SK-N-SH (cell line): ENCODE results near the gene CHMP6. TPM values are rescaled to one million over a fixed set of nuclear protein-coding genes. Genes with fewer than 3 reads are reported as not detected.

Experiments used
- CTCF ChIA-PET: fragments of 300-600, 350-600 bp; formaldehyde crosslinking; extraction: SDS; loops from one replicate; lab custom pipeline; 2021; lab: Yijun Ruan, JAX
- POLR2A ChIA-PET: fragments of 350-600 bp; sonication (Branson Sonifier 250); formaldehyde crosslinking; extraction: SDS; loops from one replicate; lab custom pipeline; 2020; ENCODE audit warnings: antibody characterized with exemption, inconsistent platforms; lab: Yijun Ruan, JAX
- DNase-seq: peaks from one replicate; pipeline ENCODE4 v3.0.0; 2012
- H2AFZ ChIP-seq: fragments of 200-600 bp; sonication (generic); 2 replicates; pipeline ENCODE4 v1.8.1; 2016; ENCODE audit warnings: antibody characterized with exemption, mild to moderate bottlenecking, low read depth
- H3F3A ChIP-seq: fragments of 200-600 bp; sonication (generic); replicated peaks from 2 replicates; pipeline ENCODE3; 2016; ENCODE audit warnings: antibody characterized with exemption, mild to moderate bottlenecking; ENCODE audit not compliant: insufficient read depth
- H3K27ac ChIP-seq, 2 experiments: fragments of 200-500 bp in 1 of 2; fragments of 200-600 bp in 1 of 2; sonication (Bioruptor generic) in 1 of 2; sonication (generic), shearing (Covaris generic) in 1 of 2; 2 replicates each; pipeline versions ENCODE4 v1.5.1 to v1.6.1; 2014 to 2016; ENCODE audit warnings: low read depth in 2 of 2, inconsistent platforms in 1 of 2, low read length in 1 of 2, mild to moderate bottlenecking in 1 of 2, mixed read lengths in 1 of 2
- H3K27me3 ChIP-seq: fragments of 200-600 bp; sonication (generic), shearing (Covaris generic); 2 replicates; pipeline ENCODE4 v1.6.1; 2016; ENCODE audit warnings: mixed run types; ENCODE audit not compliant: insufficient read depth
- H3K36me3 ChIP-seq, 2 experiments: fragments of 200-500 bp in 1 of 2; fragments of 200-600 bp in 1 of 2; sonication (Bioruptor generic) in 1 of 2; sonication (generic) in 1 of 2; replicated peaks in 1 of 2; 2 replicates each; pipeline versions ENCODE3 to v1.5.1; 2014 to 2016; ENCODE audit warnings: low read length in 1 of 2, mild to moderate bottlenecking in 1 of 2; ENCODE audit not compliant: insufficient read depth in 2 of 2, control insufficient read depth in 1 of 2
- H3K4me1 ChIP-seq, 2 experiments: fragments of 200-500 bp in 1 of 2; fragments of 200-600 bp in 1 of 2; sonication (Bioruptor generic) in 1 of 2; sonication (generic), shearing (Covaris generic) in 1 of 2; 2 replicates each; pipeline versions ENCODE4 v1.5.1 to v1.6.1; 2014 to 2016; ENCODE audit warnings: low read depth in 1 of 2, low read length in 1 of 2, mixed run types in 1 of 2; ENCODE audit not compliant: insufficient read depth in 2 of 2, control insufficient read depth in 1 of 2
- H3K4me2 ChIP-seq: fragments of 200-600 bp; sonication (generic), shearing (Covaris generic); 2 replicates; pipeline ENCODE4 v1.6.1; 2017; ENCODE audit warnings: mixed run types
- H3K4me3 ChIP-seq, 2 experiments: fragments of 200-500 bp in 1 of 2; fragments of 200-600 bp in 1 of 2; sonication (Bioruptor generic) in 1 of 2; sonication (generic), shearing (Covaris generic) in 1 of 2; 2 replicates each; pipeline versions ENCODE4 v1.5.1 to v1.8.1; 2014 to 2016; ENCODE audit warnings: low read depth in 2 of 2, inconsistent platforms in 1 of 2, low read length in 1 of 2, mild to moderate bottlenecking in 1 of 2, mixed read lengths in 1 of 2, moderate library complexity in 1 of 2
- H3K79me2 ChIP-seq: fragments of 200-600 bp; sonication (generic); 2 replicates; pipeline ENCODE4 v1.8.1; 2017; ENCODE audit warnings: mild to moderate bottlenecking; ENCODE audit not compliant: insufficient read depth
- H3K9ac ChIP-seq: fragments of 200-600 bp; sonication (generic); 2 replicates; pipeline ENCODE4 v1.6.1; 2017; ENCODE audit warnings: mixed run types
- H3K9me2 ChIP-seq: fragments of 200-600 bp; sonication (generic); 2 replicates; pipeline ENCODE4 v1.6.1; 2017; ENCODE audit warnings: mixed run types
- H3K9me3 ChIP-seq: fragments of 200-600 bp; sonication (generic); 2 replicates; pipeline ENCODE4 v1.6.1; 2017; ENCODE audit warnings: mixed run types, mild to moderate bottlenecking, moderate library complexity
- H4K20me1 ChIP-seq: fragments of 200-600 bp; sonication (generic); 2 replicates; pipeline ENCODE4 v1.6.1; 2017; ENCODE audit warnings: mild to moderate bottlenecking, mixed run types; ENCODE audit not compliant: insufficient read depth
- CTCF ChIP-seq: fragments of 200-600 bp; sonication (generic); IDR thresholded peaks from 2 replicates; pipeline ENCODE4 v1.6.1; 2017; ENCODE audit warnings: antibody characterized with exemption, mild to moderate bottlenecking, moderate library complexity
- EP300 ChIP-seq, 2 experiments: IDR thresholded peaks; 2 replicates each; pipeline versions ENCODE4 v1.4.0 to v1.6.1; 2012; ENCODE audit warnings: borderline replicate concordance in 1 of 2, low read depth in 1 of 2, low read length in 1 of 2
- FOSL2 ChIP-seq: IDR thresholded peaks from 2 replicates; pipeline ENCODE4 v1.4.0; 2012; ENCODE audit warnings: low read depth, mild to moderate bottlenecking, moderate library complexity, borderline replicate concordance
- FOXJ3 ChIP-seq: sonication (generic); formaldehyde crosslinking; IDR thresholded peaks from 2 replicates; pipeline ENCODE4 v1.5.1; 2020; ENCODE audit warnings: mild to moderate bottlenecking, missing genetic modification reagents
- FOXM1 ChIP-seq: IDR thresholded peaks from 2 replicates; pipeline ENCODE4 v1.4.0; 2012; ENCODE audit warnings: low read depth, mild to moderate bottlenecking
- GABPA ChIP-seq: IDR thresholded peaks from 2 replicates; pipeline ENCODE4 v1.4.0; 2012; ENCODE audit warnings: low read depth, mild to moderate bottlenecking
- GATA2 ChIP-seq: sonication (generic); formaldehyde crosslinking; IDR thresholded peaks from 2 replicates; pipeline ENCODE4 v1.5.0; 2020; ENCODE audit warnings: mild to moderate bottlenecking, missing genetic modification reagents
- MEF2A ChIP-seq: IDR thresholded peaks from 2 replicates; pipeline ENCODE4 v1.4.0; 2012; ENCODE audit warnings: low read depth, borderline replicate concordance
- NFIC ChIP-seq: IDR thresholded peaks from 2 replicates; pipeline ENCODE4 v1.4.0; 2012; ENCODE audit warnings: borderline replicate concordance
- RCOR1 ChIP-seq: fragments of 150-350 bp; IDR thresholded peaks from 2 replicates; pipeline ENCODE4 v1.6.1; 2017; ENCODE audit warnings: antibody characterized with exemption, low read length
- SMC3 ChIP-seq: IDR thresholded peaks from 2 replicates; pipeline ENCODE4 v1.6.1; 2012; ENCODE audit warnings: low read depth, low read length, improper control_type of control experiment
- TEAD4 ChIP-seq: IDR thresholded peaks from 2 replicates; pipeline ENCODE4 v1.4.0; 2012; ENCODE audit warnings: mild to moderate bottlenecking, borderline replicate concordance; ENCODE audit not compliant: insufficient read depth
- USF1 ChIP-seq: IDR thresholded peaks from 2 replicates; pipeline ENCODE4 v1.4.0; 2012; ENCODE audit warnings: low read depth, borderline replicate concordance
- YY1 ChIP-seq: IDR thresholded peaks from 2 replicates; pipeline ENCODE4 v1.4.0; 2012; ENCODE audit warnings: low read depth, mild to moderate bottlenecking
- WGBS: methylation state at CpG from one replicate; pipeline ENCODE4 v1.1.6; 2017; ENCODE audit warnings: low lambda C conversion rate; 5-methylcytosine and 5-hydroxymethylcytosine counted together
- polyA plus RNA-seq, 3 experiments: library from polyadenylated mRNA; depleted of rRNA; stranded (reverse); fragments of >200 nt; gene quantifications; 2 replicates each; pipeline ENCODE4 v1.2.3, GENCODE V29; 2012
- TF ChIP-seq, protein P1 (sequence below): IDR thresholded peaks from 2 replicates; pipeline ENCODE4 v1.6.1; 2012; ENCODE audit warnings: mild to moderate bottlenecking, low read depth, low read length, moderate library complexity
- TF ChIP-seq, protein P2 (sequence below): fragments of 150-350 bp; IDR thresholded peaks from 2 replicates; pipeline ENCODE4 v1.6.1; 2017; ENCODE audit warnings: antibody characterized with exemption, low read length, low read depth, borderline replicate concordance

Gene CHMP6
- polyA plus RNA-seq, 1 of the 3 experiments (the other 2 are of a cell fraction), result 44.1 TPM

DNA sequence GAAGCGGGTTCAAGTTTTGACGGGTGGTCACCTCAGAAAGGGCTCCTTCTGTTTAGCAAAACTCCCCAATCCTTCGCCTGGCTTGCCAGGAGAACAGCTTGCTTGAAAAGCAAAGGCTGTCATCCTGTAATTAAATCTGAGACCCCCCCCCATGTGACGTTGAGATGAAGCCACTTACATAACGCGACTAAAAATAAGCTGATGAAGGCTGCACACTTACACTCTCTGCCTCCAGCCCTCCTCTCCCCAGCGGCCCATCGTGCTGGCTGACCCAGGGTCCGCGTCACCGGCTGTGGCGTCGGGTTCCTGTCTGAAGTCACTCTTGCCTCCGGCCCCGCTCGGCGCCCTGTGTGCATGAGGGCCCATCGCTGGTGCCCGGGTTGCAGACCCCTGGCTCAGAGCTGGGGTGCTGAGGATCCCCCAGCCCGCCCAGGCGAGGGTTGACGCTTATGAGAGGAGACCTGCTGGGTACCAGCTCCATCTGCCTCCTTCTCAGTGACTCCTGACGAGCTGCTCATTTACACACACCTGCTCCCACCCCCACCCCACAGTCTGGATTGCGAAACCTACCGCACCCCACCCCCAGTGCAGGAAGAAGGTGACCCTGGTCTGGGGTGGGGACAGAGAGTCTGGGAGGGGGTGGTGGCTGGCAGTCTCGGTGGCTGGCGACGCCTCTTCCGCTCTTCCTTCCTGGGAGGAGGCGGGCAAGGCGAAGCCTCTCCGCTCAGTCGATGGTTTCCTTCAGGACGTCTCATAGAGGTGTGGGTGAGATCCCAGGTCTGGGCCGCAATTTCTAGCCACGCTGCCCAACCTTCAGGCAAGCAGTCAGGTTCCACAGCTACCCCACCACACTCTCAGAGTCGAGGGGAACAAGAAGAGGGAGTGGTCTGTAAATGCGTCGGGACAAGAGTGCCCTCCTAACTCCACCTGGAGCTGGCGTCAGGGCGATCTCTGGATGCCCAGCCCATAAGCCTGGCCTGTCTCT is 40.2 kb downstream of the CHMP6 start:
- TF ChIP-seq USF1 (no peak), RCOR1 (no peak), SMC3 (no peak)
- TF ChIP-seq, all 33 proteins: peak for 0
- ChIA-PET CTCF (interaction anchor here (1.2 to 19.0 kb wide), 5 partner anchors 8 to 68 kb away, joined by 3 to 668 read pairs (median 4); no protein-coding TSS in a partner anchor), POLR2A (no interaction called here)
- H3K79me2 ChIP-seq, result peaks cover 8% of the 10 kb centered on the region
- peaks cover 9% of the 10 kb centered on the region for H4K20me1 ChIP-seq
- H3K27ac ChIP-seq, result no peak overlapping the region
- H3K4me1 ChIP-seq, result peaks cover 0 to 37% of the 10 kb centered on the region in 2 experiments; a peak in 1 of 4 replicates
- H3K27me3 ChIP-seq, result peaks cover under 1% of the 10 kb centered on the region
- H2AFZ ChIP-seq, result no peak overlapping the region
- no peak overlapping the region for H3K4me2 ChIP-seq
- H3F3A ChIP-seq, result peaks cover 9% of the 10 kb centered on the region
- H3K36me3 ChIP-seq, result peaks cover 0 to 10% of the 10 kb centered on the region in 2 experiments
- WGBS, result 92% methylated on average over 39 of the region's 41 CpGs
- H3K9me2 ChIP-seq, result no peaks in the 10 kb centered on the region
- no peak overlapping the region for H3K4me3 ChIP-seq
- DNase-seq, result no peak
- no peaks in the 10 kb centered on the region for H3K9me3 ChIP-seq
- H3K9ac ChIP-seq, result no peak overlapping the region

- no peak overlapping the region for H3K9ac ChIP-seq
- H3K9me2 ChIP-seq, result no peaks in the 10 kb centered on the region
- 89% methylated on average over 31 of the region's 34 CpGs for WGBS
- peaks cover 0 to 10% of the 10 kb centered on the region in 2 experiments for H3K36me3 ChIP-seq
- H3K79me2 ChIP-seq, result peaks cover 11% of the 10 kb centered on the region
- peaks cover 9% of the 10 kb centered on the region for H3F3A ChIP-seq
- no peak overlapping the region for H3K4me3 ChIP-seq
- peak overlapping the region; percentile 83; the same call in 1 of the 2 replicates for H3K4me2 ChIP-seq
- H3K9me3 ChIP-seq, result no peaks in the 10 kb centered on the region
- H4K20me1 ChIP-seq, result peaks cover 17% of the 10 kb centered on the region
- peaks cover 0 to 37% of the 10 kb centered on the region in 2 experiments; a peak in 2 of 4 replicates for H3K4me1 ChIP-seq
- ChIA-PET CTCF (interaction anchor here (1.1 to 19.0 kb wide), 8 partner anchors 9 to 67 kb away, joined by 3 to 668 read pairs (median 4); no protein-coding TSS in a partner anchor), POLR2A (interaction anchor here (1.1 kb wide), 1 partner anchor 11 kb away, joined by 3 read pairs; no protein-coding TSS in a partner anchor)
- no peaks in the 10 kb centered on the region for H3K27me3 ChIP-seq
- H3K27ac ChIP-seq, result no peak overlapping the region
- DNase-seq, result no peak
- H2AFZ ChIP-seq, result no peak overlapping the region
- no peak for TF ChIP-seq FOSL2
- TF ChIP-seq, protein P1, sequence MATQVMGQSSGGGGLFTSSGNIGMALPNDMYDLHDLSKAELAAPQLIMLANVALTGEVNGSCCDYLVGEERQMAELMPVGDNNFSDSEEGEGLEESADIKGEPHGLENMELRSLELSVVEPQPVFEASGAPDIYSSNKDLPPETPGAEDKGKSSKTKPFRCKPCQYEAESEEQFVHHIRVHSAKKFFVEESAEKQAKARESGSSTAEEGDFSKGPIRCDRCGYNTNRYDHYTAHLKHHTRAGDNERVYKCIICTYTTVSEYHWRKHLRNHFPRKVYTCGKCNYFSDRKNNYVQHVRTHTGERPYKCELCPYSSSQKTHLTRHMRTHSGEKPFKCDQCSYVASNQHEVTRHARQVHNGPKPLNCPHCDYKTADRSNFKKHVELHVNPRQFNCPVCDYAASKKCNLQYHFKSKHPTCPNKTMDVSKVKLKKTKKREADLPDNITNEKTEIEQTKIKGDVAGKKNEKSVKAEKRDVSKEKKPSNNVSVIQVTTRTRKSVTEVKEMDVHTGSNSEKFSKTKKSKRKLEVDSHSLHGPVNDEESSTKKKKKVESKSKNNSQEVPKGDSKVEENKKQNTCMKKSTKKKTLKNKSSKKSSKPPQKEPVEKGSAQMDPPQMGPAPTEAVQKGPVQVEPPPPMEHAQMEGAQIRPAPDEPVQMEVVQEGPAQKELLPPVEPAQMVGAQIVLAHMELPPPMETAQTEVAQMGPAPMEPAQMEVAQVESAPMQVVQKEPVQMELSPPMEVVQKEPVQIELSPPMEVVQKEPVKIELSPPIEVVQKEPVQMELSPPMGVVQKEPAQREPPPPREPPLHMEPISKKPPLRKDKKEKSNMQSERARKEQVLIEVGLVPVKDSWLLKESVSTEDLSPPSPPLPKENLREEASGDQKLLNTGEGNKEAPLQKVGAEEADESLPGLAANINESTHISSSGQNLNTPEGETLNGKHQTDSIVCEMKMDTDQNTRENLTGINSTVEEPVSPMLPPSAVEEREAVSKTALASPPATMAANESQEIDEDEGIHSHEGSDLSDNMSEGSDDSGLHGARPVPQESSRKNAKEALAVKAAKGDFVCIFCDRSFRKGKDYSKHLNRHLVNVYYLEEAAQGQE, result no peak
- no peak for TF ChIP-seq FOXJ3 (CRISPR knock-in tag)
- no peak for TF ChIP-seq GABPA
- TF ChIP-seq TEAD4, result no peak
- TF ChIP-seq RCOR1, result no peak
- TF ChIP-seq, protein P2, sequence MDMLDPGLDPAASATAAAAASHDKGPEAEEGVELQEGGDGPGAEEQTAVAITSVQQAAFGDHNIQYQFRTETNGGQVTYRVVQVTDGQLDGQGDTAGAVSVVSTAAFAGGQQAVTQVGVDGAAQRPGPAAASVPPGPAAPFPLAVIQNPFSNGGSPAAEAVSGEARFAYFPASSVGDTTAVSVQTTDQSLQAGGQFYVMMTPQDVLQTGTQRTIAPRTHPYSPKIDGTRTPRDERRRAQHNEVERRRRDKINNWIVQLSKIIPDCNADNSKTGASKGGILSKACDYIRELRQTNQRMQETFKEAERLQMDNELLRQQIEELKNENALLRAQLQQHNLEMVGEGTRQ, result no peak
- no peak for TF ChIP-seq CTCF
- TF ChIP-seq NFIC, result no peak
- TF ChIP-seq EP300 (IDR thresholded peaks at IDR 0.05; ENCODE audit: borderline replicate concordance in 1 of 2, low read depth in 1 of 2, low read length in 1 of 2), result no peak
- no peak for TF ChIP-seq FOXM1
- no peak for TF ChIP-seq MEF2A
- TF ChIP-seq YY1, result no peak
- no peak for TF ChIP-seq GATA2 (CRISPR knock-in tag)
These were observed 41.2 kb downstream of the CHMP6 start for GRCh38 chr17:81032641-81033480.
